Measurements from ENCODE around the gene PACSIN2. TPM values are rescaled to one million over a fixed set of nuclear protein-coding genes. Genes with fewer than 3 reads are reported as not detected.

The PACSIN2 gene
- total and polyA plus RNA-seq, 2 of the 13 experiments (the other 11 are each of a cell fraction or from before 2014, with no cell fraction given): 54.1 to 68.8 TPM

DNA sequence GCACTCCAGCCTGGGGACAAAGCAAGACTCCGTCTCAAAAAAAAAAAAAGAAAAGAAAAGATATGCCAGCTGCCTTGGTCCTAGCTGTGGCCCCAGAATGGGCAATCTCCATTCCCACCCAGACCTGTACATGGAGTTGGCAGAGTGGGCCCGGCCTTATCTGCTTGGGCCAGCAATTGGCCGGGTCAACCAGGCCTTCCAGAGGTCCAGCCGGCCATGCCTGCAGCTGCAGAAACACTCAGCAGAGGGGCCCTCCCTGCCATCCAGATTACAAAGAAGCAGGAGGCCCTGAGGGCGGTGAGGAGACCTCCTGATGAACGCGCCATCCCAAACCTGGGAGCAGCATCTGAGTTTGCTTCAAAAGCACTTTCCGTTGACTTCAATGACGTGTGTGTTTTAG lies 131.0 kb downstream of the PACSIN2 start (continued):
- TF ChIP-seq TFDP2 (CRISPR knock-in tag; IDR thresholded peaks at IDR 0.05): no peak
- no peak for TF ChIP-seq MYC (CRISPR knock-in tag; IDR thresholded peaks at IDR 0.05; ENCODE audit: borderline replicate concordance)
- no peak for TF ChIP-seq NR2C2 (CRISPR knock-in tag; IDR thresholded peaks at IDR 0.05; ENCODE audit: borderline replicate concordance)
- TF ChIP-seq FOXC1 (CRISPR knock-in tag; IDR thresholded peaks at IDR 0.05; ENCODE audit: borderline replicate concordance): no peak
- TF ChIP-seq ZNF598 (CRISPR knock-in tag; IDR thresholded peaks at IDR 0.05; ENCODE audit: borderline replicate concordance): no peak
- TF ChIP-seq ZNF230 (CRISPR knock-in tag; IDR thresholded peaks at IDR 0.05): no peak
- TF ChIP-seq KAT8 (CRISPR knock-in tag; IDR thresholded peaks at IDR 0.05): no peak
- no peak for TF ChIP-seq ZKSCAN8 (CRISPR knock-in tag; IDR thresholded peaks at IDR 0.05; ENCODE audit: borderline replicate concordance)
- TF ChIP-seq ZNF567 (CRISPR knock-in tag; IDR thresholded peaks at IDR 0.05; ENCODE audit: borderline replicate concordance): no peak
- no peak for TF ChIP-seq ZNF543 (CRISPR knock-in tag; IDR thresholded peaks at IDR 0.05)
- TF ChIP-seq CCAR2 (optimal IDR thresholded peaks at IDR 0.05; ENCODE audit: low read depth, low read length): no peak
- no peak for TF ChIP-seq NFIB (CRISPR knock-in tag; IDR thresholded peaks at IDR 0.05; ENCODE audit: borderline replicate concordance)

DNA sequence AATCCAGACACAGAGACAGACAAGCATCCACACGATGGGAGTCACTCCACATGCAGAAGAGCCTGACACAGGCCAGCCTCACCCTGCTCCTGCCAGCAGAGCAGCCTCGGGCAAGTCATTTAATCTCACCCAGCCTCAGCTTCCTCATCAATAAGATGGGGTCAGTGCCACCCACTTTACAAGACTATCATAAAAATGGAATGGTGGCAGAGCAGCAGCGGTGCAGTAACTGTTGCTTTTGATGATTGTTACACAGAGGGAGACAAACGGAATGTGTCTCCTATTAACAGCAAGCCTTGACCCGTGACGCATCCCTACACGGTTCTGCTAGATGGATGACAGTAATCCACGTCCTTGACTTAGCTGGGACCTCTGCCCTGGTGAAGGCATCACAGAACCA lies 131.8 kb downstream of the PACSIN2 start:
- FAIRE-seq: no peak
- Histone ChIP-seq H2AFZ (ENCODE audit: low read length) (no peak overlapping the region), H4K20me1 (ENCODE audit: insufficient read depth, low read length) (no peaks in the 10 kb centered on the region), H3K9me3 (ENCODE audit: low read length) (no peaks in the 10 kb centered on the region), H3K4me2 (ENCODE audit: low read depth, low read length) (no peak overlapping the region), H3K27me3 (ENCODE audit: control insufficient read depth in 1 of 2, insufficient read depth in 2 of 2, low read length in 2 of 2) (no peaks in the 10 kb centered on the region), H3K79me2 (ENCODE audit: insufficient read depth, low read length) (no peaks in the 10 kb centered on the region), H3K4me1 (ENCODE audit: insufficient read depth, low read length) (no peaks in the 10 kb centered on the region), H3K27ac (ENCODE audit: extremely low read length, insufficient read depth, low read length) (no peak overlapping the region), H3K36me3 (replicated peaks in 1 of 2; ENCODE audit: control insufficient read depth in 1 of 2, insufficient read depth in 2 of 2, low read length in 2 of 2) (peaks cover 64 to 99% of the 10 kb centered on the region in 2 experiments), H3K9ac (ENCODE audit: insufficient read depth, low read depth, low read length) (no peak overlapping the region), H3K4me3 (replicated peaks in 1 of 3; ENCODE audit: insufficient read depth in 1 of 3, low read depth in 2 of 3, low read length in 3 of 3) (no peak overlapping the region)
- no peak for ATAC-seq
- WGBS (ENCODE audit: low lambda C conversion rate): 84% methylated on average over 8 of the region's 8 CpGs
- no peak for TF ChIP-seq ZNF34 (CRISPR knock-in tag; IDR thresholded peaks at IDR 0.05; ENCODE audit: borderline replicate concordance)
- no peak for TF ChIP-seq TRIM22 (IDR thresholded peaks at IDR 0.05)
- TF ChIP-seq ZNF780A (CRISPR knock-in tag; IDR thresholded peaks at IDR 0.05): no peak
- no peak for TF ChIP-seq ELF4 (CRISPR knock-in tag; IDR thresholded peaks at IDR 0.05; ENCODE audit: borderline replicate concordance)
- no peak for TF ChIP-seq POLR2AphosphoS2 (IDR thresholded peaks at IDR 0.05; ENCODE audit: low read depth, low read length)
- TF ChIP-seq ZBTB20 (CRISPR knock-in tag; IDR thresholded peaks at IDR 0.05; ENCODE audit: borderline replicate concordance, low read depth): no peak
- TF ChIP-seq TAF15 (IDR thresholded peaks at IDR 0.05; ENCODE audit: low read depth, low read length, poor library complexity, severe bottlenecking): no peak
- TF ChIP-seq HOXA3 (CRISPR knock-in tag; IDR thresholded peaks at IDR 0.05): no peak
- TF ChIP-seq RCOR2 (CRISPR knock-in tag; IDR thresholded peaks at IDR 0.05): no peak
- TF ChIP-seq ZKSCAN1 (IDR thresholded peaks at IDR 0.05; ENCODE audit: low read length): no peak
- in situ Hi-C loops (cut with HindIII; ENCODE audit: extremely low pct_ligation_motif_present, low pct_unique_long_range_greater_than_20kb): no loop called here
- intact Hi-C loops (cut with micrococcal nuclease; ENCODE audit: unreplicated experiment): no loop called here
- no TSS peak for BruUV-seq (replicated peaks)
- CTCF ChIA-PET (ENCODE audit: low intra/inter-chr PET ratio, low total read pairs): no interaction called here
- POLR2A ChIA-PET: no interaction called here
- no peak for DNase-seq (ENCODE audit: low spot score)
